NCI-H2196 (cell line): ENCODE data around the gene ZBED4.

Source experiments
- DNase-seq: peaks from one replicate; lab custom pipeline; 2025; ENCODE audit not compliant: unreplicated experiment; lab: John Stamatoyannopoulos, UW

ZBED4 gene

DNA sequence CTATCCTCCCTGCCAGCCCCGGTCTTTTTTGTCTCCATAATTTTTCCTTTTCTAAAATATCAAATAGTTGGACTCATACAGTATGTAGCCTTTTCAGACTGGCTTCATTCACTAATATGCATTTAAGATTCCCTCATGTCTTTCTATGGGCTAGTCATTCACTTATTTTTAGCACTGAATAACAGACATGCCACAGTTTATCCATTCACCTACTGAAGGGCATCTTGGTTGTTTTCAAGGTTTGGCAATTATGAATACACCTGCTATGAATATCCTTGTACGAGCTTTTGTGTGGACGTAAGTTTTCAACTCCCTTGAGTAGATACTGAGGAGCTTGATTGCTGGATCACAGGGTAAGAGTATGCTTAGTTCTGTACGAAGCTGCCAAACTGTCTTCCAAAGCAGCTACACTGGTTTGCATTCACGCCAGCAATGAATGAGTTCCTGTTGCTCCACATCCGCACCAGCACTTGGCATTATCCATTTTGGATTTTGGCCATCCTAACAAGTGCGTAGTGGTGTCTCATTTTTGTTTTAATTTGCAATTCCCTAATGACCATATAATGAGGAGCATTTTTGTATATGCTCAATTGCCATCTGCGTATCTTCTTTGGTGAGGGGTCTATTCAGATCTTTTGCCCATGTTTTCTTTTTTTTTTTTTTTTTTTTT is 43.5 kb downstream of the ZBED4 start:
- no peak for DNase-seq

DNA sequence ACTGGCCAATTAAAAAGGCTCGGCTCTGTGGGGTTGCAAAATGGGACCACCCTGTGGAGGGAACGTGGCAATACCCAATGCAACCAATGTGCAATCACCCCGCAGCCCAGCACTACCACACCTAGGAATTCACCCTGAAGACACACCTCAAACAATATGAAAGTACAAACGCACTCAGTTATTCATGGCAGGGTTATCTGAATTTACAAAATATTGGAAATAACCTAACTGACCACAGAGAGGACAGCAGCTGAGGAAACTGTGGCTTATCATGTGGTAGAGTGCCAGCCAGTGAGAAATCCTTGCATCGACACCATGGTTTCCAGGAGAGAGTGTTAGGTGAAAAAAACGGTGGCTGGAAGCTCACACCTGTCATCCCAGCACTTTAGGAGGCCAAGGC is 45.9 kb downstream of the ZBED4 start:
- no peak for DNase-seq

DNA sequence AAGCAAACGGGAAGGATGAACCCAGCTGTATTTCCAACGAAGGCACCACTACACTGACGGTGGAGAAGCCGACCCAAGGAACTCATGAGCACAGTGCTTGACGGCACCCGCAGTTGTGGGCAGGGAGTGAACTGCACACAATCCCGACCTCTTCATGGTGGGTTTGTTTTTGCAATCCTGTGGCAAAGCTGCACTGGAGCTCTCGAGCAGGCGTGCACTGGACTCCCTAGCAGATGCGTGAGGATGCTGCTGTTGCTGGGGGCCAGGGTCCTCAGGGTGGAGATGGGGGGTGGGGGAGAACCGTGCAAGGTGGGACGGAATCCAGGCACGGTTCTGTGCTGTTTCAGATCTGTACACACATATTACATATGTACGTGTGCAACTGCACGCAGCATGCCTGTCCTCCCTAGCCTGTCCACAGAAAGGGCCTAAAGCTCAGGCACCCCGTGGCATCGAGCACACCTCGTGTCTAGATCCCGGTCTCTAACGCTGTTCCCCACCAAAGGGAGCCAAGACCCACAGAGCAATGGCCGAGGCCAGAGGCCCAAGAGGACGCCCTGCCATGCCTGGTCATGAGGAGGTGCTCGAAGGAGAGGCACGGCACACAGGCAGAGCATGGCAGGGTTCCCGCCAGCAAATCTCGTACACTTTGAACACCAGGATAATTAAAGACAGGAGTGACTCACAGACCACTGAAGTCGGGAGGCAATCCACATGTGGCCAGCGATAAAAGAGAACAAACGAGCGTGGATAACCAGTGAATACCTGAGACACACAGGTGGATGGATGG is 47.0 kb downstream of the ZBED4 start:
- DNase-seq: no peak

DNA sequence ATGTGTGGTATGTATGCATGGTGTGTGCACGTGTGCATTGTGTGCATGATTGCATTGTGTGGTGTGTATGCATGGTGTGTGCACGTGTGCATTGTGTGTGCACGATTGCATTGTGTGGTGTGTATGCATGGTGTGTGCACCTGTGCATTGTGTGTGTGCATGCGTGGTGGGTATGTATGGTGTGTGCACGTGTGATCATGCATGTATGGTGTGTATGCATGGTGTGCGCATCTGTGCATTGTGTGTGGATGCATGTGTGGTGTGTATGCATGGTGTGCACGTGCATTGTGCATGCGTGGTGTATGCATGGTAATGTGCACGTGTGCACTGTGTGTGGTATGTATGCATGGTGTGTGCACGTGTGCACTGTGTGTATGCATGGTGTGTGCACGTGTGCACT is 47.8 kb downstream of the ZBED4 start:
- no peak for DNase-seq

DNA sequence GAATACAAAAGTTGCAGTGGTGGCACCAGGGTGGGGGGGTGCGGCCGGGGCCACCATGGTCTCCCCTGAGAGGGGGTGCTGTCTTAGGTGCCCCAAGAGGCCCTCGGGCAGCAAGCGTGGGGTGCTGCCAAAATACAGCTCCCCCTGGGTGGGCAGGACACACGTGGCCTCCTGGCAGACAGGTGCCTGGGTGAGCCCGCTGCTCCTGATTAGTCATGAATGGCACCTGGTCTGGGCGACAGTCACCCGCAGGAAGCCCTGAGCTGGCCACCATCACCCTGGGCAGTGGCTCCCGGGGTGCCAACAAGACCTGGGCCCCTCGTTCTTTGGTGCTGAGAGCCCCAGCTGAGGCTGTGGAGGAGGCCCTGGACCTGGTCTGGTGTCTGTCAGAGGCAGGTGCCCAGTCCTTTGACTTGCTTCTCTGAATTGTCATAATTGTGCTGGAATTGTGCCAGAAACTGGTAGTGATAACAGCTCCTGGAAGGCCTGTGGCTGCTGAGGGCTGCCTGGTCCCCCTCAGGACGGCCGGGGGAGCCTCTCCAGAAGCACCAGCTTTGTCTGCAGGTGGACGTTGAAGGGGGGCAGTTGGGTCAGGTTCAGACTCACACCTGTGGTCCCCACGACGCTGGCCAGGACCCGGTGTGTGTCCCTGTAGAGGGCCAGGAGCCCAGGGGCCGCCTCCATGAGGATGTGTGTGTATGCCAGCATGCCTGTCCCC is 49.8 kb downstream of the ZBED4 start:
- no peak for DNase-seq

DNA sequence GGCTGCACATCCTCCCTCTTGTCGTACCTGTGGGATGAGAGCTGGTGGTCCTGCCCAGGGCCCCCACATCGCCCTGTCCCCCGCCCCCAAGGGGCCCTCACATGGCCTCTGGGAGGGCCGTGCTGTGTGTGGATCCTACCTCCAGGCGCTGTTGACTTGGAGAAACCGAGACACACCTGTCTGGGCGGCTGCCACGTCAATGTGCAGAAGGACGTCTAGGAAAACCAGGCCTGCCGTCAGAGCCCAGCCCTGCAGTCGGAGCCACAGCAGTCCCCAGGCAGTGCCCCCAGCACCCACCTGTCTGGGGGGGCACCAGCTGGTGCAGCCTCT is 50.4 kb downstream of the ZBED4 start:
- no peak for DNase-seq

DNA sequence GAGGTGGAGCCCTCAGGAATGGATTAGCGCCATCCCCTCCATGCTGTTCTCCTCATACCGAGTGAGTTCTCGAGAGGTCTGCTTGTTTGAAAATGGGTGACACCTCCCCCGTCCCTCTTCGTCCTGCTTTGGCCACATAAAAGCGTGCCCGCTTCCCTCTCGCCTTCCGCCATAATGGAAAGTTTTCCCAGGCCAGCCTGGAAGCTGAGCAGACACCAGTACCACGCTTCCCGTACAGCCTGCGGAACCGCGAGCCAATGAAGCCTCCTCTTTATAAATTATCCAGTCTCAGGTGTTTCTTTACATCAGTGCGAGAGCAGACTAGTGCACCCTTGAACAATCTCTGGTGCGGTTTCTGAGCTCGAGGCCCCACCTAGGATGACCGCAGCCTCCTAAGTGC is 51.8 kb downstream of the ZBED4 start:
- no peak for DNase-seq

DNA sequence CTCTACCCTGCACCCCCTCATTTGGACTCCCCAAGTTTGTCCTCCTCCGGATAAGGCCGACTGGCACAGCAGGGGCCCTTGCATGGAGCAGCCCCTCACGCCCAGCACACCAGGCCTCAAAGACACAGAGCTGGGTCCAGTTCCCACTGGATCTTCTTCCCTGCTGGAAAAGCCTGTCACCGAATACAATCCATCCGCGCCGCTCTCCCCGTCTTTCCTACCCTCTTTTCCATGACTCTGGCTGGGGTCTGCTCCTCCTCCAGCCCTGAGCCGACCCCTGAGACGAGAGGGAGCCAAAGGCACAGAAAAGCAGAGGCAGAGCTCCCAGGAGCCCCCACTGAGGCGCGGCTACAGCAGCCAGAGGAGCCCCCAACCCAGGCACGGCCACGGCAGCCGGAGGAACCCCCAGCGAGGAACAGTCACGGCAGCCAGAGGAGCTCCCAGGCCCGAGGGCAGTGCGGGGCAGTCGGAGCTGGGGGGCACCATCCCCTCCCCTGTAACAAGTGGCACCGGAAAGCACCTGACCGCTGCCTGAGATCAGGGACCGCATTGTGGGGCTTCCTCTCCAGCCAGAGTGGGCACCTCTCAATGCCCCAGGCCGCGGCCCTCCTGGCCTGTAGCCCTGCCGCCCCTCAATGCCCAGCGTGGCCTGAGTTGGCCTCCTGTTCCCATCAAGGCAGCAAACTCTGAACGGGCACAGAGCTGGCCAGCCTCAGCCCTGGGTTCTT is 52.6 kb downstream of the ZBED4 start:
- no peak for DNase-seq

DNA sequence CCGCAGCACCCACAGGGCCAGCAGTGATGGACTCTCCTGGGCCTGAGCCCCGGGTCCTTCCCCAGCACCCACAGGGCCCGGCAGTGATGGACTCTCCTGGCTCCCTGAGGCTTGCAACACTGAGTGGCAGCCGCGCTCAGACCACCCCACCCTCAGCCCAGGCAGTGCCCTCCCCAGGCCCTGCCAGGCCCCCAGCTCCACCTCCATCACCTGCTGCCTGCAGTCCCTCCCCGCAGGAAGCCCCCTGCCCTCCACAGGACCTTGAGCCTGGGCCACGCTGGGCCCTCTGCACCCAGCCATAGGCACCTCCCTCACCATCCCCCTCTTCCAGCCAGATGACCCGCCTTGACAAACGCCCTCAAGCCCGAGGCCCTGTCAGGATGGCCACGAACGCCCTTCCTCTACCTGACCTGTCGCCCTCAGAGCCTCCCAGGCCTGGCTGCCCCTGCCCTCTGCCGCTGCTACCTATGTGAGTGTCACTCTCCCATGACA is 53.2 kb downstream of the ZBED4 start:
- no peak for DNase-seq

DNA sequence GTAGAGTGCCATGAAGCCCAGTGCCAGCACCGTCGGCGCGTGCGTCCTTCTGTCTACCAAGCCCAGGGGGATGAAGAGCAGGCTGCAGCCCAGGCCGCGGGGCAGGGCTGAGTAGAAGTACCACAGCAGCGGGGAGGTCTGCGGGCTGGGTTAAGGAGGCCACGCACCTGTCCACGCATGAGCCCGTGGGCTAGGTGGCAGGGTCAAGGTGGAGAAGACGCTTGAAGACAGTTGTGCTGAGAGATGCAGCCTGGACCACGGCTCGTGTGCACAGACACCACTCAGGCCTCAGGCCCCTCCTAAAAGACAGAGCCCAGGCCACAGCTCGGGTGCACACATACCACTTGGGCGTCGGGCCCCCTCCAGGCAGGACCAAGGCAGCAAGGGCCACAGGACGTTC is 54.2 kb downstream of the ZBED4 start:
- no peak for DNase-seq

DNA sequence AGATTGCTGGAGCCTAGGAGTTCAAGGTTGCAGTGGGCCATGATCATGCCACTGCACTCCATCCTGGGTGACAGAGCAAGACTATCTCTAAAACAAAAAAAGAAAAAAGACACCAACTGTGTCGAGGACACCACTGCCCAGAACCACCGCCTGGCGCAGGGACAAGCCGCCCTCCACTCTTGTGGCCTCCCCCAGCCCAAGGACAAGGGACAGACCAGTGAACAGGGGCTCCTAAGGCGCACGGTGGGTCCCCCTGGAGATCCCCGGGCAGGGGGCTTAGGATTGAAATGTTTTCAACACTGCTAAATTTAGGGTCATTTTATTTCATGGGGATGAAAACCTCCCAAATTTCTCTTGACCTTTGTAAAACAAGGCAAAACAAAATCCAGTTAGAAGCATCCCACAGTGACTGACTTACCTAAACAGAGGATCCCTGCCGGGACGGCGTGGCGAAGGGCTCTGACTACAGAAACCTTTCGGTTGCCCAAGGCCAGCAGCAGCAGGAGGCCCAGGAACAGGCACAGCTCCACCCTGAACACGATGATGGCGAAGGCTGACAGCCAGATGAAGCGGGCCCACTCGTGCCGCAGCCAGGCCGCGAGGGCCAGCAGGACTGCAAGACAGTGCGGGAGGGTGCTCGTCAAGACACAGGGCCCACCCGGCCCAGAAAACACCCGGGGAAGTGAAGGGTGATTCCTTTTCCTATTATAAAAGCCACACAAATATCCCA is 56.0 kb downstream of the ZBED4 start:
- DNase-seq: no peak

DNA sequence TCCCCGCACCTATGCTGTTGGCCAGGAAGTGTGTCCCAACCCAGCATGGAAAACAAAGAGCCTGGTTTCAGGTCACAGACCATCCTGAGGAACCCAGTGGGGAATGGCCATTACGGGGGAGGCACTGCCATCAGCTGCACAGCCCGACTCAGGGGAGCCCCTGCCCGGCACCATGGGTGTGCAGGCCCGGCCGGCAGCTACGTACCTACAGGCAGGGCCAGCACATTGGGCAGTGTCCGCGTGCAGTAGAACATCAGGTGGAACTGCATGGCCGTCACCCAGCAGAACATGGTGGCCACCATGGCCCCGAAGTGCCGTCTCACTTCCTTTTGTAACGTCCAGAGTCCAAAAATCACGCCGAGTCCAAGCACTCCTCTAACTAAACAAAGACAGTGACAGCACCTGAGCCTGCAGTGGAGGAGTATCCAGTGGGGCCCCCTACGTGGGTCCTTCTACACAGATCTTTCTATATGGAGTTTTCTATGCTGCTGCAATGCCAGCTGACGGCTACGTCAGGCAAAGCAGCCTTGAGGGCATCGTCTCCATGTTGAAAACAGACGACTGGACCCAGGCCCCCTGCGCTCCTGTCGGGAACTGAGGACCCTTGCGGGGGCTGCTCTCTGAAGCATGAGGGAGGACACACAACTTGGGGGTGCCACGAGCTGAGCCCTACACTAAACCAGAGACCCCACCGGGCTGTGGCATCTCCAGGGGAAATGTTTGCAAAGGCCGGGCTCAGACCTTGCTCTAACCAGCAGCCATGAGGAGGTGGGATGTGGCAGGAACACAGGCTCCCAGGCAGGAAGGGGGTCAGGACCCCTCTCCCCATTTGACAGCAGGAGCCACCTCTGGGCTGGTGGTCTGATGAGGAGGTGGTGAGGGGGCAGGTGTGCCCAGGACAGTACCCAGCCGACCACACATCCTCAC is 56.8 kb downstream of the ZBED4 start:
- DNase-seq: no peak

DNA sequence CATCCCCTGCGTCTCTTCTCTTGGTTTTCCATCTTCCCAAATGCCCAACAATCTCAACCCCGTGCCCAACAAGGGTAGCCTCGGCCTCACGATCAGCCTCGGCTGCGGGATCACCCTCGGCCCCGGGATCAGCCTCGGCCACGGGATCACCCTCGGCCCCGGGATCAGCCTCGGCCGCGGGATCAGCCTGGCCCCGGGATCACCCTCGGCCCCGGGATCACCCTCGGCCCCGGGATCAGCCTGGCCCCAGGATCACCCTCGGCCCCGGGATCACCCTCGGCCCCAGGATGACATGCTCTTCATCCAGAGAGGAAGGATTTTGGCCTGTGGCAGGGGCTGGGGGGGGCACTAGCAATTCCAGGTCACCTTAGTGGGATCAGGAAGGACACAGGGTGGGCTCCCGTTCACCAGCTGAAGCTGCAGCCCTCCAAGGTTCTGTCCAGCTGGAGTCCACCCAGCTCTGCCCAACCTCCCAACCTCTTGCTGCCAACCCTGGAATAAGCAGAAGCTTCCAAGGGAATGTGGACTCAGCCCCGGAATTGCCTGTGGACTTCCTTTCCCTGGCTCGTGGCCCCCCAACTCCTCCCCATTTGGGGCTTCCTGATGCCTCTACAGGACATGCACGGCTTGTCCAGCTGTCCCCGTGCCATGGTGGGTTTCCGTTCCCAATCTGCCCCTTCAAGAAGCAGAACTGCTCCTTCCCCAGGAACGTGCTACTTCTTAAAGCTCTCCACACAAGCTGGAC is 58.4 kb downstream of the ZBED4 start:
- no peak for DNase-seq

DNA sequence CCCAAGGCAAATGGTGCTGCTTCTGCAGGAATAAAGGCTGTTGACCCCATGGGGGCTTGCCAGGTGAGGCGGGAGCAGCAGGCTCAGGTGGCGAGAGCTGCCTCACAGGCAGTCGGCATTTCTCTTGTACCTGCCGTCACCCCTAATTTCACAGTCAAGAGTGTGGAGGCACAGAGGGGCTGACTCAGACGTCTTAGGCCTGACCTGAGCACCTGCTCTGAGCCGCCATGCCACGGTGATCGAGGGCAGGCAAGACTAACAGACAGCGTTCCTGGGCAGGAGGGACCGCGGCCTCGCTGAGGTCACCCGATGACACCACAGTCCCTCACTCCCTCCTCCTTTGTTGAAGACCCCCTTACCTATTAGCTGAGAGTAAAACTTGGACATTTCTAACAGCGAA is 59.4 kb downstream of the ZBED4 start:
- DNase-seq: no peak

DNA sequence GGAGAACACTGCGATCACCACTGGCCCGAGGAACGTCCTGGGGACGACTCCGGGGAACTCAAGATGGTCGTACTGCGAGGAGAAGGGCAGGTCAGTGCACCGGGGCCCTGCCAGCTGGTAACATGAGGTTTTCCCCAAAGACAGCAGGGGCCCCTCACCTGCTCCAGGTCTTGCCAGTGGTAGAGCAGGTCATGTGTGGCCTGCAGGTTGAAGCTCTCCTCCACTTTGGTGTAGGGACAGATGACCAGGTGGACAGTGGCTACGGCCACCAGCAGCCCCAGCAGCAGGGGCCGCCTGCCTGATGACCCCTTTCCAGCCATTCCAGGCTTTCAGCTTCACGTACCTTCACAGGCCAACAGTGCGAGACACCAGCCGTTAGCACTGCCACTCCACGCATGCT is 59.8 kb downstream of the ZBED4 start:
- no peak for DNase-seq

DNA sequence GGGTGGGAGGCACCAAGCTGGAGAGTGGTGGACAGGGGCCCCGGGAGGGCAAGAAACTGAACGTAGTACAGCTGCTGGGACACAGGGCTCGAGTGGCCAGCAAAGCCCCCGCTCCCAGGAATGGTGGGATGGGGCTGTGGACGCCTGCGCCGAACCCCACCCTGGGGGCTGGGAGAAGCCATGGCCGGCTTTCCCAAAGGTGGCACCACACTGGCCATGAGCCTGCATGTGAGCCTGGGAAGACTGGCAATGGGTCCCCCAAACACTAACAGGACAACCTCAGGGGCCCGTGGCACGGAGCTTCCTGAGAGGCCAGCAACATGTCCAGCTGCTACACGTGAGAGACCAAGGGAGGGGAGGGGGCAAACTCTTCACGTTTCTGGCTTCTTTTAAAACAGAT is 60.6 kb downstream of the ZBED4 start:
- DNase-seq: no peak

DNA sequence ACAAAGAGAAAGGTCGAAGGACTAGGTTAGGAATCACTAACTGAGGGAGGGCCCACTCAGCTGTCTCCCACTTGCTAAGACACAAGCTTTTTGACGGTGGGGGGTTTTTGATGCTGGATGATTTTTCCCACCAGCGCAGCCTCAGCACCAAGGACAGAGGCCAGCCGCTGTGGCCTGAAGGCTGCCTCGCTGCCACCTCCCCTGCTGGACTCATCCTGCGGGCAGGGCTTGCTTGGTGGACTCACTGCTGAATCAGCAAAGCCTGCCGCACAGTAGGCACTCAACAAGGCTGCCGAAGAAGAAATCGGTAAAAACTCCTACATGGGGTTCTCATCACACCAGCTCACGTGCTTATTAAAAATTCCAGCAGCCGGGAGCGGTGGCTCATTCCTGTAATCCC is 62.0 kb downstream of the ZBED4 start:
- no peak for DNase-seq

DNA sequence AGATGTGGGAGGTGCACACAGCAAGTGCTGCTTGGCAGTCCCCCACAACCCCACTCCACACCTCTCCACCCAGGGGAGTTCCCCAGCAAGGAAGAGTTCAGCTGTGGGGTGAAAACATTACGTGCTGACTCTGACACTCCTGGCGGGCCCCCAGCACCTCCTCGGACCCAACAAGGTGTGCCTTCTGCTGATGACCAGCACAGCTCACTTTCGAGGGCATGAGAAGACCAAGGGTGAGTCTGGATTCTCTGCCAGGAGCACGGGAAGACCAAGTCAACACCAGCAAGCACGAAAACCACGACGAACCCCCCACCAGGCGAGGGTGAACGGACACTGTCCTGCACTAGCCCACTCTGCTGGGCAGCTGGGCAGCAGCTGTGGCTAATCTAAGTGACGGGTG is 63.2 kb downstream of the ZBED4 start:
- no peak for DNase-seq
